PC-3 (cell line): ENCODE measurements around the gene ACSM5. TPM values are rescaled to one million over a fixed set of nuclear protein-coding genes. Genes with fewer than 3 reads are reported as not detected.

Source experiments
- ATAC-seq: fragments of 200-7000 bp; cut with Tn5 transposase; 2 replicates; pipeline ENCODE4 v1.9.1; 2020; ENCODE audit warnings: mild to moderate bottlenecking, moderate library complexity
- BruUV-seq: library from RNA; stranded (reverse); fragments of 400-500 nt; replicated peaks from 2 replicates; lab custom pipeline; 2021; lab: Mats Ljungman, UMichigan
- CTCF ChIA-PET: fragments of 300-600 bp; sonication (Branson Sonifier 250); formaldehyde crosslinking; loops from one replicate; lab custom pipeline; 2022; ENCODE audit warnings: antibody characterized with exemption; lab: Charles Lee
- POLR2A ChIA-PET: fragments of 300-600 bp; sonication (Branson Sonifier 250); formaldehyde crosslinking; loops from one replicate; lab custom pipeline; 2022; ENCODE audit warnings: antibody characterized with exemption; ENCODE audit not compliant: unreplicated experiment; lab: Charles Lee
- DNase-seq: peaks from one replicate; pipeline ENCODE4 v3.0.0-alpha.2; 2015
- H2AFZ ChIP-seq: fragments of 300-600 bp; sonication (generic); 2 replicates; pipeline ENCODE4 v1.6.0; 2016; ENCODE audit warnings: antibody characterized with exemption, low read length
- H3F3A ChIP-seq: fragments of 300-600 bp; sonication (generic); one replicate; pipeline ENCODE4 v1.6.0; 2017; ENCODE audit warnings: antibody characterized with exemption, low read length, control low read depth, mild to moderate bottlenecking; ENCODE audit not compliant: unreplicated experiment
- H3K27ac ChIP-seq: fragments of 300-600 bp; sonication (generic); 2 replicates; pipeline ENCODE4 v1.5.1; 2016; ENCODE audit warnings: mild to moderate bottlenecking, low read length
- H3K27me3 ChIP-seq: fragments of 300-600 bp; sonication (generic); 2 replicates; pipeline ENCODE4 v1.6.1; 2016; ENCODE audit warnings: low read length, mixed read lengths
- H3K36me3 ChIP-seq: fragments of 300-600 bp; sonication (generic); 2 replicates; pipeline ENCODE4 v1.6.1; 2016; ENCODE audit warnings: low read depth, mixed run types, low read length, mixed read lengths
- H3K4me1 ChIP-seq: fragments of 300-600 bp; sonication (generic); 2 replicates; pipeline ENCODE4 v1.5.1; 2016; ENCODE audit warnings: low read length; ENCODE audit not compliant: insufficient read depth
- H3K4me2 ChIP-seq: fragments of 300-600 bp; sonication (generic); 2 replicates; pipeline ENCODE4 v1.6.0; 2016; ENCODE audit warnings: low read length
- H3K4me3 ChIP-seq: fragments of 300-600 bp; sonication (generic); 2 replicates; pipeline ENCODE4 v1.5.1; 2016; ENCODE audit warnings: mild to moderate bottlenecking, low read length, mixed read lengths
- H3K79me2 ChIP-seq: fragments of 300-600 bp; sonication (generic); 2 replicates; pipeline ENCODE4 v1.6.1; 2017; ENCODE audit warnings: low read length, mixed read lengths
- H3K9ac ChIP-seq: fragments of 300-600 bp; sonication (generic); 2 replicates; pipeline ENCODE4 v1.6.0; 2016; ENCODE audit warnings: mild to moderate bottlenecking, low read length
- H3K9me2 ChIP-seq: fragments of 300-600 bp; sonication (generic); replicated peaks from 2 replicates; pipeline ENCODE4 v1.6.1; 2016; ENCODE audit warnings: mixed run types, low read length, mixed read lengths
- H3K9me3 ChIP-seq: fragments of 300-600 bp; sonication (generic); 2 replicates; pipeline ENCODE4 v1.6.1; 2016; ENCODE audit warnings: low read length, mixed read lengths
- H4K20me1 ChIP-seq: fragments of 300-600 bp; sonication (generic); 2 replicates; pipeline ENCODE4 v1.6.1; 2016; ENCODE audit warnings: low read length, mixed read lengths
- CTCF ChIP-seq: fragments of 300-600 bp; sonication (generic); conservative IDR thresholded peaks from 2 replicates; pipeline ENCODE4 v1.5.1; 2017; ENCODE audit warnings: antibody characterized with exemption, low read depth, mild to moderate bottlenecking, low read length
- EZH2 ChIP-seq: fragments of 300-600 bp; sonication (generic); IDR thresholded peaks from one replicate; pipeline ENCODE4 v1.6.1; 2017; ENCODE audit warnings: antibody characterized with exemption, mild to moderate bottlenecking, low read length; ENCODE audit not compliant: unreplicated experiment
- EZH2phosphoT487 ChIP-seq: fragments of 300-600 bp; sonication (generic); IDR thresholded peaks from 2 replicates; pipeline ENCODE4 v1.6.1; 2018; ENCODE audit warnings: mild to moderate bottlenecking, antibody characterized with exemption, low read length, borderline replicate concordance
- intact Hi-C: fragments of 100-400 bp; cut with micrococcal nuclease; formaldehyde crosslinking; loops from 2 replicates; pipeline ENCODE4 v1.9.0; 2023
- total RNA-seq: library from RNA; depleted of rRNA; stranded (reverse); fragments of >200 nt; gene quantifications from 2 replicates; pipeline ENCODE4 v1.2.3, GENCODE V29; 2014

Gene ACSM5
- total RNA-seq, 1 experiment from 2014 or later, result not detected

GRCh38 chr16:20397468-20398074, 11.8 kb upstream of the ACSM5 start:
- BruUV-seq, result no TSS peak
- CTCF ChIA-PET, result no interaction called here
- H3F3A ChIP-seq, result no peaks in the 10 kb centered on the region

DNA sequence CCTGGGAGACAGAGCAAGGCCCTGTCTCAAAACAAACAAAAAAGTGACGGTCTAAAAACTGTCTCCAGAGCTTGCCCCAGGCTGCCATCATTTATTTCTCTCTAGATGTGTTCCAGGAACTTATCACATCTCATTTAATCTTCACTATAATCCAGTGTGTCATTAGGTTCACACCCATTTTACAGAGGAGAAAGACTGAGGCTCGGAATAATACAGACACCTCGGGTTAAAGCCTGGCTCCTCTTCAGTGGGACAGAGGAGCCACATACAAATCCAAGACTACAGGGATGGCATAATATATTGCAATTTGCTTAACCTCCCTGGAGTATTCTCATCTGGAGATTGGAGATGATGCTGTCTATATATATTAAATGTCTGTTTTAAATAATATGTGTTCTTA, 10.7 kb upstream of the ACSM5 start:
- Histone ChIP-seq H3K27me3 (no peaks in the 10 kb centered on the region), H3K36me3 (no peaks in the 10 kb centered on the region), H3K9ac (no peak overlapping the region), H3K4me1 (no peaks in the 10 kb centered on the region), H4K20me1 (no peaks in the 10 kb centered on the region), H3K4me2 (no peak overlapping the region), H3K9me2 (no peaks in the 10 kb centered on the region), H3F3A (no peaks in the 10 kb centered on the region), H3K79me2 (no peaks in the 10 kb centered on the region), H3K4me3 (no peak overlapping the region), H2AFZ (no peak overlapping the region), H3K27ac (no peak overlapping the region), H3K9me3 (no peaks in the 10 kb centered on the region)
- DNase-seq (no peak), ATAC-seq (no peak)
- TF ChIP-seq CTCF (no peak), EZH2 (no peak), EZH2phosphoT487 (no peak)
- POLR2A ChIA-PET, result no interaction called here
- intact Hi-C loops, result no loop called here
- CTCF ChIA-PET, result no interaction called here
- BruUV-seq, result no TSS peak

More at GRCh38 chr16:20397468-20398074, 11.8 kb upstream of the ACSM5 start:
- TF ChIP-seq EZH2 (no peak), EZH2phosphoT487 (no peak), CTCF (no peak)
- Histone ChIP-seq H4K20me1 (no peaks in the 10 kb centered on the region), H3K4me1 (no peaks in the 10 kb centered on the region), H3K27ac (no peak overlapping the region), H3K36me3 (no peaks in the 10 kb centered on the region), H3K27me3 (no peaks in the 10 kb centered on the region), H2AFZ (no peak overlapping the region), H3K79me2 (no peaks in the 10 kb centered on the region), H3K4me3 (no peak overlapping the region), H3K9ac (no peak overlapping the region), H3K9me2 (no peaks in the 10 kb centered on the region), H3K4me2 (no peak overlapping the region), H3K9me3 (no peaks in the 10 kb centered on the region)
- intact Hi-C loops, result no loop called here
- DNase-seq (no peak), ATAC-seq (no peak)
- POLR2A ChIA-PET, result no interaction called here

DNA sequence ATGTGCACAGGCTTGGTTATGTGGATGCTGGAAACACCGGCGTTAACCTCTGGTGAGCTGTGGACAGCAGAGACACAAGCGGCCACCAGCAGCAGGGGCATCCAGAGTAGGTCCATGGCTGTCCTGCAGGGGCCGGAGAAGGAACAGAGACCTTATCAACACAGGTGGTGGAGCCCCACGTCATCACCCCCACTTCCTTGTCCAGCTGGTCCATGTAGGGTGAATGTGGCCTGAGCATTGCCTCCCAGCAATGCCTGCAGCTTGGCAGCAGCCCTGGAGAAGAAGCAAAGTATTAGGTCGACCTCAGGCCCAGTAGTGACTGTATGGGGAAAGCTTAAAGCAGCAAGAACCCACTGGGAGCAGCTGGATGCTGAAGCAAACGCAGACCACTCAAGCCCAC, 10.1 kb upstream of the ACSM5 start:
- Histone ChIP-seq H3K79me2 (no peaks in the 10 kb centered on the region), H3K36me3 (no peaks in the 10 kb centered on the region), H3K4me2 (no peak overlapping the region), H3K4me1 (no peaks in the 10 kb centered on the region), H3K9me2 (no peaks in the 10 kb centered on the region), H3K27ac (no peak overlapping the region), H4K20me1 (no peaks in the 10 kb centered on the region), H3K9me3 (no peaks in the 10 kb centered on the region), H3K4me3 (no peak overlapping the region), H3F3A (no peaks in the 10 kb centered on the region), H2AFZ (no peak overlapping the region), H3K9ac (no peak overlapping the region), H3K27me3 (no peaks in the 10 kb centered on the region)
- no TSS peak for BruUV-seq
- TF ChIP-seq EZH2 (no peak), CTCF (no peak), EZH2phosphoT487 (no peak)
- DNase-seq (no peak), ATAC-seq (no peak)
- POLR2A ChIA-PET, result no interaction called here
- CTCF ChIA-PET, result no interaction called here
- intact Hi-C loops, result no loop called here
